ENCODE results near the gene ZC3H4. TPM values are rescaled to one million over a fixed set of nuclear protein-coding genes. Genes with fewer than 3 reads are reported as not detected.

The ZC3H4 gene
- total RNA-seq, 1 experiment from 2014 or later = 45.1 TPM

GRCh38 chr19:47130120-47130588, 16.6 kb upstream of the ZC3H4 start:
- H3K27me3 ChIP-seq (ENCODE audit: insufficient read depth, low read length) = no peaks in the 10 kb centered on the region
- intact Hi-C loops (cut with micrococcal nuclease) = no loop called here
- peaks cover 8% of the 10 kb centered on the region; the same call in 1 of the 2 replicates for H4K20me1 ChIP-seq (ENCODE audit: insufficient read depth)
- H3K9ac ChIP-seq (ENCODE audit: low read length) = no peak overlapping the region
- H3K4me2 ChIP-seq (ENCODE audit: low read length) = peak overlapping the region; percentile 96; the same call in 1 of the 2 replicates
- no peak overlapping the region; a peak in 1 of 4 replicates for H3K4me3 ChIP-seq (replicated peaks in 1 of 2; ENCODE audit: low read depth in 1 of 2, low read length in 2 of 2)
- ChIA-PET POLR2A (interaction anchor here (1.6 kb wide), 1 partner anchor 17 kb away, joined by 11 read pairs; the partner anchor contains the start of gene ZC3H4), CTCF (no interaction called here), RAD21 (ENCODE audit: low non-redundant PET in 1 of 2, low total read pairs in 2 of 2, uncharacterized antibody in 2 of 2, unreplicated experiment in 2 of 2) (no interaction called here)
- H3K4me1 ChIP-seq (ENCODE audit: control insufficient read depth in 1 of 2, insufficient read depth in 2 of 2, low read length in 2 of 2) = peaks cover 28 to 45% of the 10 kb centered on the region in 2 experiments
- H3K79me2 ChIP-seq (ENCODE audit: insufficient read depth, low read length) = peaks cover 45% of the 10 kb centered on the region
- H3K36me3 ChIP-seq (ENCODE audit: control insufficient read depth in 1 of 2, insufficient read depth in 2 of 2, low read length in 2 of 2) = peaks cover 5 to 11% of the 10 kb centered on the region in 2 experiments; a peak in 2 of 4 replicates
- BruUV-seq (replicated peaks) = no TSS peak
- TF ChIP-seq FOSL1 (IDR thresholded peaks at IDR 0.05; ENCODE audit: low read depth) = no peak
- no peak for TF ChIP-seq ELF1 (IDR thresholded peaks at IDR 0.05; ENCODE audit: borderline replicate concordance, low read depth)
- no peak for TF ChIP-seq EGR1 (IDR thresholded peaks at IDR 0.05; ENCODE audit: low read depth)
- TF ChIP-seq YY1 (IDR thresholded peaks at IDR 0.05; ENCODE audit: extremely low read depth, insufficient replicate concordance, low read depth, low read length) = no peak
- no peak for TF ChIP-seq SIN3A (IDR thresholded peaks at IDR 0.05; ENCODE audit: low read depth)
- TF ChIP-seq CBX3 (IDR thresholded peaks at IDR 0.05; ENCODE audit: low read depth) = no peak
- TF ChIP-seq POLR2AphosphoS5 (IDR thresholded peaks at IDR 0.05; ENCODE audit: low read depth, low read length) = no peak
- no peak for TF ChIP-seq TCF7L2 (IDR thresholded peaks at IDR 0.05; ENCODE audit: borderline replicate concordance, extremely low read depth, insufficient read depth, insufficient read length)
- TF ChIP-seq RAD21 (IDR thresholded peaks at IDR 0.05; ENCODE audit: low read depth) = no peak
- no peak for TF ChIP-seq ZFX (IDR thresholded peaks at IDR 0.05)
- H3K9me3 ChIP-seq (ENCODE audit: control insufficient read depth in 1 of 2, insufficient read depth in 1 of 2, low read depth in 1 of 2, low read length in 2 of 2) = peaks cover 0 to 4% of the 10 kb centered on the region in 2 experiments; a peak in 1 of 4 replicates
- H2AFZ ChIP-seq (ENCODE audit: low read depth, low read length, poor library complexity, severe bottlenecking) = peak overlapping the region; percentile 52
- no peaks in the 10 kb centered on the region for H3K9me2 ChIP-seq (ENCODE audit: insufficient read depth)
- H3K27ac ChIP-seq (ENCODE audit: low read depth, low read length) = peak overlapping the region; percentile 86; the same call in 1 of the 2 replicates
- ATAC-seq (0 out of 2 replicates have a peak, but pooled peaks have one; percentile 2), DNase-seq (ENCODE audit: low read depth, low spot score) (no peak)

GRCh38 chr19:47129579-47129978, 16.0 kb upstream of the ZC3H4 start:
- H3K4me2 ChIP-seq (ENCODE audit: low read length) = no peak overlapping the region
- H3K9me2 ChIP-seq (ENCODE audit: insufficient read depth) = no peaks in the 10 kb centered on the region
- H3K27me3 ChIP-seq (ENCODE audit: insufficient read depth, low read length) = no peaks in the 10 kb centered on the region
- no peak overlapping the region for H3K9ac ChIP-seq (ENCODE audit: low read length)
- ATAC-seq (no peak), DNase-seq (ENCODE audit: low read depth, low spot score) (no peak)
- ChIA-PET POLR2A (no interaction called here), CTCF (interaction anchor here (1.2 kb wide), 1 partner anchor 50 kb away, joined by 6 read pairs; no protein-coding TSS in a partner anchor), RAD21 (ENCODE audit: low non-redundant PET in 1 of 2, low total read pairs in 2 of 2, uncharacterized antibody in 2 of 2, unreplicated experiment in 2 of 2) (no interaction called here)
- intact Hi-C loops (cut with micrococcal nuclease) = loop anchor here (10.0 kb wide), 1 partner anchor 265 kb away; the partner anchor contains the start of gene ARHGAP35
- no peak overlapping the region for H3K4me3 ChIP-seq (replicated peaks in 1 of 2; ENCODE audit: low read depth in 1 of 2, low read length in 2 of 2)
- peaks cover 0 to 4% of the 10 kb centered on the region in 2 experiments; a peak in 1 of 4 replicates for H3K9me3 ChIP-seq (ENCODE audit: control insufficient read depth in 1 of 2, insufficient read depth in 1 of 2, low read depth in 1 of 2, low read length in 2 of 2)
- BruUV-seq (replicated peaks) = no TSS peak
- peaks cover 5 to 8% of the 10 kb centered on the region in 2 experiments; a peak in 2 of 4 replicates for H3K36me3 ChIP-seq (ENCODE audit: control insufficient read depth in 1 of 2, insufficient read depth in 2 of 2, low read length in 2 of 2)
- 0 out of 2 replicates have a peak overlapping the region, but pooled peaks have one; percentile 86 for H3K27ac ChIP-seq (ENCODE audit: low read depth, low read length)
- H2AFZ ChIP-seq (ENCODE audit: low read depth, low read length, poor library complexity, severe bottlenecking) = peak overlapping the region; percentile 52
- peaks cover 22 to 43% of the 10 kb centered on the region in 2 experiments for H3K4me1 ChIP-seq (ENCODE audit: control insufficient read depth in 1 of 2, insufficient read depth in 2 of 2, low read length in 2 of 2)
- peaks cover 39% of the 10 kb centered on the region for H3K79me2 ChIP-seq (ENCODE audit: insufficient read depth, low read length)
- peaks cover 5% of the 10 kb centered on the region; the same call in 1 of the 2 replicates for H4K20me1 ChIP-seq (ENCODE audit: insufficient read depth)
- TF ChIP-seq ZNF274 (IDR thresholded peaks at IDR 0.05; ENCODE audit: low read depth, low read length) (no peak), ZBTB33 (IDR thresholded peaks at IDR 0.05; ENCODE audit: extremely low read depth, insufficient replicate concordance, low read length) (no peak), SP1 (IDR thresholded peaks at IDR 0.05; ENCODE audit: low read depth) (no peak), ZFX (IDR thresholded peaks at IDR 0.05) (no peak), REST (IDR thresholded peaks at IDR 0.05; ENCODE audit: low read depth) (no peak), POLR2AphosphoS5 (IDR thresholded peaks at IDR 0.05; ENCODE audit: low read depth, low read length) (no peak), POLR2A (IDR thresholded peaks at IDR 0.05; ENCODE audit: borderline replicate concordance, extremely low read depth, insufficient read depth, insufficient read length) (no peak)
